GM12892 (cell line): Measurements from ENCODE around the gene STARD10.

Source experiments
- POLR2A ChIP-seq: IDR thresholded peaks from 2 replicates; pipeline ENCODE4 v1.6.1; 2011; ENCODE audit warnings: low read depth, low read length, control low read depth
- POLR2AphosphoS5 ChIP-seq: IDR thresholded peaks from 2 replicates; pipeline ENCODE4 v1.6.1; 2011; ENCODE audit warnings: low read depth, low read length, control low read depth

DNA sequence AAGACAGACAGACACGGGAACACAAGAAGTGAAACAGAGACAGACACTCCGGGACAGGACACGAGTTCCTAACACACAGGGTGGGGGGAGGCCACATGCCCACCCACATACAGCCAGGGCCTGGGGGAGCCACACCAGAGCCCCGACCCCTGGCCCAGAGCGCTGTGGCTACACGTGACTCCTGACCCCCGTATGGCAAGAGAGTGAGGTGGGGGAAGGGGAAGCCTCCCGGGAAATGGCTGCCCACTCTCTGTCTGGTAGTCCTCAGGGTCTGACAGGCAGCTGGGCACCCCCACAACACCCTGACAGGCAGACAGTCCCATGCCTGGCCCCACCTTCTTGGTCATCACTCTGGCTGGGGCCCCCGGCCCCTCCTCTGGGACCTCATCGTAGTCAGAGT lies 81.0 kb downstream of the STARD10 start:
- TF ChIP-seq POLR2AphosphoS5, result no peak
- TF ChIP-seq POLR2A, result no peak
